ENCODE results near the gene PDE1C. TPM values are rescaled to one million over a fixed set of nuclear protein-coding genes. Genes with fewer than 3 reads are reported as not detected.
A peak's percentile ranks its signal among the peaks of the same experiment; 100 is the strongest.

PDE1C gene
- total RNA-seq, 2 donors from 2014 or later: 0.26 to 0.60 TPM

GRCh38 chr7:31938650-31939049, 131.6 kb downstream of the PDE1C start:
- Histone ChIP-seq H3K4me1 (ENCODE audit: control insufficient read depth, insufficient read depth, low read length) (no peaks in the 10 kb centered on the region), H3K27ac (ENCODE audit: low read depth, low read length) (no peak overlapping the region), H3K9ac (ENCODE audit: extremely low read depth, low read length, poor library complexity, severe bottlenecking) (no peak overlapping the region), H3K9me3 (ENCODE audit: control insufficient read depth, low read length) (no peaks in the 10 kb centered on the region), H3K4me3 (ENCODE audit: low read length) (no peak overlapping the region), H3K27me3 (ENCODE audit: control insufficient read depth, insufficient read depth, low read length, poor library complexity, severe bottlenecking) (no peaks in the 10 kb centered on the region), H3K36me3 (ENCODE audit: control insufficient read depth, insufficient read depth, low read length) (no peaks in the 10 kb centered on the region)
- no peak overlapping the region for H3K27ac Mint-ChIP-seq
- no peak for DNase-seq
- no peak overlapping the region for H3K4me3 Mint-ChIP-seq
- TF ChIP-seq CTCF (conservative IDR thresholded peaks at IDR 0.05): peak; percentile 59
- no peaks in the 10 kb centered on the region for H3K9me3 Mint-ChIP-seq
- peaks cover 14% of the 10 kb centered on the region for H3K27me3 Mint-ChIP-seq (ENCODE audit: insufficient read depth)
- peaks cover 6% of the 10 kb centered on the region for H3K4me1 Mint-ChIP-seq
- no peaks in the 10 kb centered on the region for H3K36me3 Mint-ChIP-seq (ENCODE audit: low read depth)

GRCh38 chr7:31937982-31938381, 132.2 kb downstream of the PDE1C start:
- peaks cover 14% of the 10 kb centered on the region for H3K27me3 Mint-ChIP-seq (ENCODE audit: insufficient read depth)

DNA sequence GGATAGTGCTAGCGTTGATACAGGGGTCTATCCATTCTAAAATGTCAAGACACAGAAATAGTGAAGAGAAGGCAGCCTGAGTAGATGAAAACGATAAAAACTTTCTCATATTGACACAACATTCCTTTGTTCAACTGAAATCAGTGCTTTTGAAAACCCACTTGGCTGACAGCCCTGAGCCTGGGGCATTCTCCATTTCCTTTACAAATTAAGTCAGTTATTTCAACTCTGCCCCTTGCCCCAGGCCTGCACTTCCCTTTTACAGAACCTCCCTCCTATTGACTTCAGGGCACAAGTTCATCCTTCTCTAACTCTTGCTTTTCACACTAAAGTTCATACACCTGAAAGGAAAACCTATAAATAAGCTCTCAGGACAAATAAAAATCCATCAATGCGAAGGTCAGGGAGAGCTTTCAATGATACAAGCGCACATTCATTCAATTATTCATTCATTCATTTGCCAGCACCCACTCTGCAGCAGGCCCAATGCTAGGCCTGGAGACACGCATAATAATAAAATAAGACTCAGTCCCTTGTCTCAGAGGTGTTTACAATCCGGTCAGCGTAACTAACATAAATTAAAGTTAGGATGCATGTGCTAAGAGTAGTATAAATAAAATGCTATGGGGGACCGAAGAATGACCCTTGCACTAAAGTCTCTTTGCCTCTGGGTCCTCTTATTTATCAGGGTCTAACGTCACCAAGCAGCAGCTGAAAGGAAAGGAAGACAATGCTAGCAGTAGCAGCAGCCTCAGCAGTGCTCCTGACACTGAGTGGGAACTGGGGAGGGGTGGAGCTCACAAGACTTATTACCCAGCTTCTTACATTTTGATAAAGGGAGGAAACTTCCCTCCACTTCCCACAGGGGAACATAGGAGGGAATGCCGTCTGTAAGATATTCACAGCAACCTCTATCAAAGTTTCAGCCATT, 134.8 kb downstream of the PDE1C start:
- no peak overlapping the region for H3K4me3 Mint-ChIP-seq
- no peak for TF ChIP-seq CTCF (conservative IDR thresholded peaks at IDR 0.05)

More at GRCh38 chr7:31937982-31938381, 132.2 kb downstream of the PDE1C start:
- Histone ChIP-seq H3K4me1 (ENCODE audit: control insufficient read depth, insufficient read depth, low read length) (no peaks in the 10 kb centered on the region), H3K36me3 (ENCODE audit: control insufficient read depth, insufficient read depth, low read length) (no peaks in the 10 kb centered on the region), H3K4me3 (ENCODE audit: low read length) (no peak overlapping the region), H3K9me3 (ENCODE audit: control insufficient read depth, low read length) (no peaks in the 10 kb centered on the region), H3K27ac (ENCODE audit: low read depth, low read length) (no peak overlapping the region), H3K9ac (ENCODE audit: extremely low read depth, low read length, poor library complexity, severe bottlenecking) (no peak overlapping the region), H3K27me3 (ENCODE audit: control insufficient read depth, insufficient read depth, low read length, poor library complexity, severe bottlenecking) (no peaks in the 10 kb centered on the region)
- no peak for TF ChIP-seq CTCF (conservative IDR thresholded peaks at IDR 0.05)
- DNase-seq: no peak
- no peaks in the 10 kb centered on the region for H3K9me3 Mint-ChIP-seq
- peaks cover 6% of the 10 kb centered on the region for H3K4me1 Mint-ChIP-seq
- no peaks in the 10 kb centered on the region for H3K36me3 Mint-ChIP-seq (ENCODE audit: low read depth)
- H3K4me3 Mint-ChIP-seq: no peak overlapping the region
- H3K27ac Mint-ChIP-seq: no peak overlapping the region

More for the DNA sequence above, 134.8 kb downstream of the PDE1C start:
- Histone ChIP-seq H3K9me3 (ENCODE audit: control insufficient read depth, low read length) (no peaks in the 10 kb centered on the region), H3K4me1 (ENCODE audit: control insufficient read depth, insufficient read depth, low read length) (no peaks in the 10 kb centered on the region), H3K36me3 (ENCODE audit: control insufficient read depth, insufficient read depth, low read length) (no peaks in the 10 kb centered on the region), H3K27me3 (ENCODE audit: control insufficient read depth, insufficient read depth, low read length, poor library complexity, severe bottlenecking) (no peaks in the 10 kb centered on the region), H3K27ac (ENCODE audit: low read depth, low read length) (peak overlapping the region; percentile 40), H3K4me3 (ENCODE audit: low read length) (no peak overlapping the region), H3K9ac (ENCODE audit: extremely low read depth, low read length, poor library complexity, severe bottlenecking) (no peak overlapping the region)
- Mint-ChIP-seq H3K9me3 (no peaks in the 10 kb centered on the region), H3K36me3 (ENCODE audit: low read depth) (no peaks in the 10 kb centered on the region), H3K4me1 (no peaks in the 10 kb centered on the region), H3K27me3 (ENCODE audit: insufficient read depth) (peaks cover 6% of the 10 kb centered on the region), H3K27ac (no peak overlapping the region)
- no peak for DNase-seq
- WGBS, 2 experiments (ENCODE audit: insufficient coverage in 1 of 2, insufficient read length in 1 of 2): 89% methylated on average over 8 to 10 of the region's 10 CpGs

Measured in endodermal cell (in vitro differentiated cells).